SK-N-SH (cell line): Measurements from ENCODE around the gene FAM81A. TPM values are rescaled to one million over a fixed set of nuclear protein-coding genes. Genes with fewer than 3 reads are reported as not detected.

ENCODE experiments used
- CTCF ChIA-PET: fragments of 300-600, 350-600 bp; formaldehyde crosslinking; extraction: SDS; loops from one replicate; lab custom pipeline; 2021; lab: Yijun Ruan, JAX
- POLR2A ChIA-PET: fragments of 350-600 bp; sonication (Branson Sonifier 250); formaldehyde crosslinking; extraction: SDS; loops from one replicate; lab custom pipeline; 2020; ENCODE audit warnings: antibody characterized with exemption, inconsistent platforms; lab: Yijun Ruan, JAX
- DNase-seq: peaks from one replicate; pipeline ENCODE4 v3.0.0; 2012
- H2AFZ ChIP-seq: fragments of 200-600 bp; sonication (generic); 2 replicates; pipeline ENCODE4 v1.8.1; 2016; ENCODE audit warnings: antibody characterized with exemption, mild to moderate bottlenecking, low read depth
- H3F3A ChIP-seq: fragments of 200-600 bp; sonication (generic); replicated peaks from 2 replicates; pipeline ENCODE3; 2016; ENCODE audit warnings: antibody characterized with exemption, mild to moderate bottlenecking; ENCODE audit not compliant: insufficient read depth
- H3K27ac ChIP-seq, 2 experiments: fragments of 200-500 bp in 1 of 2; fragments of 200-600 bp in 1 of 2; sonication (Bioruptor generic) in 1 of 2; sonication (generic), shearing (Covaris generic) in 1 of 2; 2 replicates each; pipeline versions ENCODE4 v1.5.1 to v1.6.1; 2014 to 2016; ENCODE audit warnings: low read depth in 2 of 2, inconsistent platforms in 1 of 2, low read length in 1 of 2, mild to moderate bottlenecking in 1 of 2, mixed read lengths in 1 of 2
- H3K27me3 ChIP-seq: fragments of 200-600 bp; sonication (generic), shearing (Covaris generic); 2 replicates; pipeline ENCODE4 v1.6.1; 2016; ENCODE audit warnings: mixed run types; ENCODE audit not compliant: insufficient read depth
- H3K36me3 ChIP-seq, 2 experiments: fragments of 200-500 bp in 1 of 2; fragments of 200-600 bp in 1 of 2; sonication (Bioruptor generic) in 1 of 2; sonication (generic) in 1 of 2; replicated peaks in 1 of 2; 2 replicates each; pipeline versions ENCODE3 to v1.5.1; 2014 to 2016; ENCODE audit warnings: low read length in 1 of 2, mild to moderate bottlenecking in 1 of 2; ENCODE audit not compliant: insufficient read depth in 2 of 2, control insufficient read depth in 1 of 2
- H3K4me1 ChIP-seq, 2 experiments: fragments of 200-500 bp in 1 of 2; fragments of 200-600 bp in 1 of 2; sonication (Bioruptor generic) in 1 of 2; sonication (generic), shearing (Covaris generic) in 1 of 2; 2 replicates each; pipeline versions ENCODE4 v1.5.1 to v1.6.1; 2014 to 2016; ENCODE audit warnings: low read depth in 1 of 2, low read length in 1 of 2, mixed run types in 1 of 2; ENCODE audit not compliant: insufficient read depth in 2 of 2, control insufficient read depth in 1 of 2
- H3K4me2 ChIP-seq: fragments of 200-600 bp; sonication (generic), shearing (Covaris generic); 2 replicates; pipeline ENCODE4 v1.6.1; 2017; ENCODE audit warnings: mixed run types
- H3K4me3 ChIP-seq, 2 experiments: fragments of 200-500 bp in 1 of 2; fragments of 200-600 bp in 1 of 2; sonication (Bioruptor generic) in 1 of 2; sonication (generic), shearing (Covaris generic) in 1 of 2; 2 replicates each; pipeline versions ENCODE4 v1.5.1 to v1.8.1; 2014 to 2016; ENCODE audit warnings: low read depth in 2 of 2, inconsistent platforms in 1 of 2, low read length in 1 of 2, mild to moderate bottlenecking in 1 of 2, mixed read lengths in 1 of 2, moderate library complexity in 1 of 2
- H3K79me2 ChIP-seq: fragments of 200-600 bp; sonication (generic); 2 replicates; pipeline ENCODE4 v1.8.1; 2017; ENCODE audit warnings: mild to moderate bottlenecking; ENCODE audit not compliant: insufficient read depth
- H3K9ac ChIP-seq: fragments of 200-600 bp; sonication (generic); 2 replicates; pipeline ENCODE4 v1.6.1; 2017; ENCODE audit warnings: mixed run types
- H3K9me2 ChIP-seq: fragments of 200-600 bp; sonication (generic); 2 replicates; pipeline ENCODE4 v1.6.1; 2017; ENCODE audit warnings: mixed run types
- H3K9me3 ChIP-seq: fragments of 200-600 bp; sonication (generic); 2 replicates; pipeline ENCODE4 v1.6.1; 2017; ENCODE audit warnings: mixed run types, mild to moderate bottlenecking, moderate library complexity
- H4K20me1 ChIP-seq: fragments of 200-600 bp; sonication (generic); 2 replicates; pipeline ENCODE4 v1.6.1; 2017; ENCODE audit warnings: mild to moderate bottlenecking, mixed run types; ENCODE audit not compliant: insufficient read depth
- CTCF ChIP-seq: fragments of 200-600 bp; sonication (generic); IDR thresholded peaks from 2 replicates; pipeline ENCODE4 v1.6.1; 2017; ENCODE audit warnings: antibody characterized with exemption, mild to moderate bottlenecking, moderate library complexity
- IRF3 ChIP-seq: fragments of 150-350 bp; IDR thresholded peaks from 2 replicates; pipeline ENCODE4 v1.6.1; 2016; ENCODE audit warnings: mild to moderate bottlenecking, low read depth, low read length
- PBX3 ChIP-seq: IDR thresholded peaks from 2 replicates; pipeline ENCODE4; 2012
- POLR2AphosphoS5 ChIP-seq: IDR thresholded peaks from 2 replicates; pipeline ENCODE4 v1.6.1; 2012; ENCODE audit warnings: low read depth, low read length
- RAD21 ChIP-seq: IDR thresholded peaks from 2 replicates; pipeline ENCODE4 v1.6.1; 2012; ENCODE audit warnings: mild to moderate bottlenecking, low read length
- REST ChIP-seq: IDR thresholded peaks from 2 replicates; pipeline ENCODE4 v1.6.1; 2012; ENCODE audit warnings: mild to moderate bottlenecking, low read depth, low read length, moderate library complexity
- SMC3 ChIP-seq: IDR thresholded peaks from 2 replicates; pipeline ENCODE4 v1.6.1; 2012; ENCODE audit warnings: low read depth, low read length, improper control_type of control experiment
- TEAD4 ChIP-seq: IDR thresholded peaks from 2 replicates; pipeline ENCODE4 v1.4.0; 2012; ENCODE audit warnings: mild to moderate bottlenecking, borderline replicate concordance; ENCODE audit not compliant: insufficient read depth
- USF1 ChIP-seq: IDR thresholded peaks from 2 replicates; pipeline ENCODE4 v1.4.0; 2012; ENCODE audit warnings: low read depth, borderline replicate concordance
- WGBS: methylation state at CpG from one replicate; pipeline ENCODE4 v1.1.6; 2017; ENCODE audit warnings: low lambda C conversion rate; 5-methylcytosine and 5-hydroxymethylcytosine counted together
- polyA plus RNA-seq, 3 experiments: library from polyadenylated mRNA; depleted of rRNA; stranded (reverse); fragments of >200 nt; gene quantifications; 2 replicates each; pipeline ENCODE4 v1.2.3, GENCODE V29; 2012

FAM81A gene
- polyA plus RNA-seq, 1 of the 3 experiments (the other 2 are of a cell fraction): 1.1 TPM

GRCh38 chr15:59501597-59501996 lies 63.6 kb downstream of the FAM81A start:
- no peaks in the 10 kb centered on the region for H3K79me2 ChIP-seq
- ChIA-PET CTCF (interaction anchor here (0.6 to 3.2 kb wide), 18 partner anchors 8 to 546 kb away, joined by 3 to 35 read pairs (median 6); no protein-coding TSS in a partner anchor), POLR2A (no interaction called here)
- DNase-seq: peak; percentile 60
- no peaks in the 10 kb centered on the region for H3K36me3 ChIP-seq
- no peak overlapping the region for H2AFZ ChIP-seq
- no peaks in the 10 kb centered on the region for H3K9me3 ChIP-seq
- TF ChIP-seq PBX3 (no peak), POLR2AphosphoS5 (no peak), USF1 (no peak), IRF3 (no peak), REST (no peak), SMC3 (peak; percentile 66), TEAD4 (no peak), RAD21 (peak; percentile 82), CTCF (peak; percentile 63)
- H3K9ac ChIP-seq: no peak overlapping the region
- H3K27ac ChIP-seq: no peak overlapping the region
- peak overlapping the region in 1 of 2 experiments; percentile 34; a peak in 1 of 4 replicates for H3K4me3 ChIP-seq
- no peaks in the 10 kb centered on the region for H3K4me1 ChIP-seq
- H3K27me3 ChIP-seq: no peaks in the 10 kb centered on the region
- H3K9me2 ChIP-seq: no peaks in the 10 kb centered on the region
- WGBS: 40% methylated on average over 5 of the region's 5 CpGs
- no peaks in the 10 kb centered on the region for H3F3A ChIP-seq
- no peak overlapping the region for H3K4me2 ChIP-seq
- no peaks in the 10 kb centered on the region for H4K20me1 ChIP-seq
